GM18951 (cell line): ENCODE results near the gene LRCH1.

Source experiments
- POLR2A ChIP-seq: IDR thresholded peaks from 4 replicates; pipeline ENCODE4 v1.6.1; 2011; ENCODE audit warnings: mild to moderate bottlenecking; ENCODE audit not compliant: insufficient read length, insufficient read depth; ENCODE audit errors: extremely low read depth
- in situ Hi-C: fragments of 300-500 bp; cut with MboI; formaldehyde crosslinking; loops from one replicate; pipeline ENCODE4 v1.12.0; 2022; ENCODE audit warnings: low sequenced_read_pairs, mixed read lengths, inconsistent platforms; ENCODE audit not compliant: unreplicated experiment

Gene LRCH1

GRCh38 chr13:46560778-46561177 lies 7.8 kb downstream of the LRCH1 start:
- no peak for TF ChIP-seq POLR2A
- in situ Hi-C loops = no loop called here

- in situ Hi-C loops = no loop called here
- no peak for TF ChIP-seq POLR2A
These were observed 8.3 kb downstream of the LRCH1 start for GRCh38 chr13:46561286-46561685.

GRCh38 chr13:46561691-46562090 lies 8.7 kb downstream of the LRCH1 start:
- no peak for TF ChIP-seq POLR2A
- in situ Hi-C loops = no loop called here

GRCh38 chr13:46562152-46562551 lies 9.2 kb downstream of the LRCH1 start:
- TF ChIP-seq POLR2A = no peak
- in situ Hi-C loops = no loop called here

- TF ChIP-seq POLR2A = no peak
- in situ Hi-C loops = no loop called here
These were observed 9.6 kb downstream of the LRCH1 start for GRCh38 chr13:46562581-46562980.

GRCh38 chr13:46565808-46566750 lies 13.1 kb downstream of the LRCH1 start:
- no peak for TF ChIP-seq POLR2A
- in situ Hi-C loops = no loop called here

- no peak for TF ChIP-seq POLR2A
- in situ Hi-C loops = no loop called here
These were observed 14.7 kb downstream of the LRCH1 start for GRCh38 chr13:46567671-46568070.

GRCh38 chr13:46569456-46569855 lies 16.5 kb downstream of the LRCH1 start:
- no peak for TF ChIP-seq POLR2A
- in situ Hi-C loops = no loop called here

GRCh38 chr13:46570273-46570672 lies 17.3 kb downstream of the LRCH1 start:
- TF ChIP-seq POLR2A = no peak
- in situ Hi-C loops = no loop called here

- TF ChIP-seq POLR2A = no peak
- in situ Hi-C loops = no loop called here
These were observed 18.4 kb downstream of the LRCH1 start for GRCh38 chr13:46571189-46571908.

GRCh38 chr13:46571909-46572595 lies 19.1 kb downstream of the LRCH1 start:
- TF ChIP-seq POLR2A = no peak
- in situ Hi-C loops = no loop called here

GRCh38 chr13:46572752-46573431 lies 19.9 kb downstream of the LRCH1 start:
- in situ Hi-C loops = no loop called here
- no peak for TF ChIP-seq POLR2A

GRCh38 chr13:46575301-46575771 lies 22.4 kb downstream of the LRCH1 start:
- no peak for TF ChIP-seq POLR2A
- in situ Hi-C loops = no loop called here
